HL-60 (cell line): ENCODE results near the gene MR1.

Experiments
- CTCF ChIP-seq: IDR thresholded peaks from one replicate; pipeline ENCODE4 v1.5.1; 2011; ENCODE audit warnings: low read length, control low read depth, inconsistent platforms; ENCODE audit not compliant: insufficient read depth
- TF ChIP-seq, protein P1 (sequence below): IDR thresholded peaks from 2 replicates; pipeline ENCODE4 v1.6.1; 2012; ENCODE audit warnings: low read depth; ENCODE audit not compliant: insufficient replicate concordance

DNA sequence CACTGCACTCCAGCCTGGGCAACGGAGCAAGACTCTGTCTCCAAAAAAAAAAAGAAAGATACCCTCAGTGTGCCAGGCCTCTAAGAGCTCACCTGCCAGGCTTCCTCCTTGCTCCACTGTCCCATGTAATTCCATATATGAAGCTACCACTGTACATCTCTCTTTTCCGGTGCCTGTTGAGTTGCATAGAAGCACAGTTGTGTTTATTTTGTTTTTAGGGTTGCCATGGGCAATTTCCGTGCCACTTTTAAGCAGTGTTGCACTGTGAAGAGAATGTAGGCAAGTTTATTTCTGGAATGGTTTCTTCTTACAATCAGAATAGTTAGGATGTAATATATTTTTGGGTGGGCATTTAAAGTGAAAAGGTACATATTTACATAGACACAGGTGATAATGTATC, 23.3 kb downstream of the MR1 start:
- TF ChIP-seq, protein P1, sequence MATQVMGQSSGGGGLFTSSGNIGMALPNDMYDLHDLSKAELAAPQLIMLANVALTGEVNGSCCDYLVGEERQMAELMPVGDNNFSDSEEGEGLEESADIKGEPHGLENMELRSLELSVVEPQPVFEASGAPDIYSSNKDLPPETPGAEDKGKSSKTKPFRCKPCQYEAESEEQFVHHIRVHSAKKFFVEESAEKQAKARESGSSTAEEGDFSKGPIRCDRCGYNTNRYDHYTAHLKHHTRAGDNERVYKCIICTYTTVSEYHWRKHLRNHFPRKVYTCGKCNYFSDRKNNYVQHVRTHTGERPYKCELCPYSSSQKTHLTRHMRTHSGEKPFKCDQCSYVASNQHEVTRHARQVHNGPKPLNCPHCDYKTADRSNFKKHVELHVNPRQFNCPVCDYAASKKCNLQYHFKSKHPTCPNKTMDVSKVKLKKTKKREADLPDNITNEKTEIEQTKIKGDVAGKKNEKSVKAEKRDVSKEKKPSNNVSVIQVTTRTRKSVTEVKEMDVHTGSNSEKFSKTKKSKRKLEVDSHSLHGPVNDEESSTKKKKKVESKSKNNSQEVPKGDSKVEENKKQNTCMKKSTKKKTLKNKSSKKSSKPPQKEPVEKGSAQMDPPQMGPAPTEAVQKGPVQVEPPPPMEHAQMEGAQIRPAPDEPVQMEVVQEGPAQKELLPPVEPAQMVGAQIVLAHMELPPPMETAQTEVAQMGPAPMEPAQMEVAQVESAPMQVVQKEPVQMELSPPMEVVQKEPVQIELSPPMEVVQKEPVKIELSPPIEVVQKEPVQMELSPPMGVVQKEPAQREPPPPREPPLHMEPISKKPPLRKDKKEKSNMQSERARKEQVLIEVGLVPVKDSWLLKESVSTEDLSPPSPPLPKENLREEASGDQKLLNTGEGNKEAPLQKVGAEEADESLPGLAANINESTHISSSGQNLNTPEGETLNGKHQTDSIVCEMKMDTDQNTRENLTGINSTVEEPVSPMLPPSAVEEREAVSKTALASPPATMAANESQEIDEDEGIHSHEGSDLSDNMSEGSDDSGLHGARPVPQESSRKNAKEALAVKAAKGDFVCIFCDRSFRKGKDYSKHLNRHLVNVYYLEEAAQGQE = no peak
- TF ChIP-seq CTCF = no peak
